CD4-positive, alpha-beta T cell treated with Interleukin-4 for 1 hour (primary cell): ENCODE results near the gene ARHGAP23.

ENCODE experiments used
- DNase-seq, 2 donors: peaks; one replicate each; pipeline ENCODE4 v3.0.0-alpha.2; 2020 to 2022

ARHGAP23 gene, protein sequence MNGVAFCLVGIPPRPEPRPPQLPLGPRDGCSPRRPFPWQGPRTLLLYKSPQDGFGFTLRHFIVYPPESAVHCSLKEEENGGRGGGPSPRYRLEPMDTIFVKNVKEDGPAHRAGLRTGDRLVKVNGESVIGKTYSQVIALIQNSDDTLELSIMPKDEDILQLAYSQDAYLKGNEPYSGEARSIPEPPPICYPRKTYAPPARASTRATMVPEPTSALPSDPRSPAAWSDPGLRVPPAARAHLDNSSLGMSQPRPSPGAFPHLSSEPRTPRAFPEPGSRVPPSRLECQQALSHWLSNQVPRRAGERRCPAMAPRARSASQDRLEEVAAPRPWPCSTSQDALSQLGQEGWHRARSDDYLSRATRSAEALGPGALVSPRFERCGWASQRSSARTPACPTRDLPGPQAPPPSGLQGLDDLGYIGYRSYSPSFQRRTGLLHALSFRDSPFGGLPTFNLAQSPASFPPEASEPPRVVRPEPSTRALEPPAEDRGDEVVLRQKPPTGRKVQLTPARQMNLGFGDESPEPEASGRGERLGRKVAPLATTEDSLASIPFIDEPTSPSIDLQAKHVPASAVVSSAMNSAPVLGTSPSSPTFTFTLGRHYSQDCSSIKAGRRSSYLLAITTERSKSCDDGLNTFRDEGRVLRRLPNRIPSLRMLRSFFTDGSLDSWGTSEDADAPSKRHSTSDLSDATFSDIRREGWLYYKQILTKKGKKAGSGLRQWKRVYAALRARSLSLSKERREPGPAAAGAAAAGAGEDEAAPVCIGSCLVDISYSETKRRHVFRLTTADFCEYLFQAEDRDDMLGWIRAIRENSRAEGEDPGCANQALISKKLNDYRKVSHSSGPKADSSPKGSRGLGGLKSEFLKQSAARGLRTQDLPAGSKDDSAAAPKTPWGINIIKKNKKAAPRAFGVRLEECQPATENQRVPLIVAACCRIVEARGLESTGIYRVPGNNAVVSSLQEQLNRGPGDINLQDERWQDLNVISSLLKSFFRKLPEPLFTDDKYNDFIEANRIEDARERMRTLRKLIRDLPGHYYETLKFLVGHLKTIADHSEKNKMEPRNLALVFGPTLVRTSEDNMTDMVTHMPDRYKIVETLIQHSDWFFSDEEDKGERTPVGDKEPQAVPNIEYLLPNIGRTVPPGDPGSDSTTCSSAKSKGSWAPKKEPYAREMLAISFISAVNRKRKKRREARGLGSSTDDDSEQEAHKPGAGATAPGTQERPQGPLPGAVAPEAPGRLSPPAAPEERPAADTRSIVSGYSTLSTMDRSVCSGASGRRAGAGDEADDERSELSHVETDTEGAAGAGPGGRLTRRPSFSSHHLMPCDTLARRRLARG (N-terminal part only)

DNA sequence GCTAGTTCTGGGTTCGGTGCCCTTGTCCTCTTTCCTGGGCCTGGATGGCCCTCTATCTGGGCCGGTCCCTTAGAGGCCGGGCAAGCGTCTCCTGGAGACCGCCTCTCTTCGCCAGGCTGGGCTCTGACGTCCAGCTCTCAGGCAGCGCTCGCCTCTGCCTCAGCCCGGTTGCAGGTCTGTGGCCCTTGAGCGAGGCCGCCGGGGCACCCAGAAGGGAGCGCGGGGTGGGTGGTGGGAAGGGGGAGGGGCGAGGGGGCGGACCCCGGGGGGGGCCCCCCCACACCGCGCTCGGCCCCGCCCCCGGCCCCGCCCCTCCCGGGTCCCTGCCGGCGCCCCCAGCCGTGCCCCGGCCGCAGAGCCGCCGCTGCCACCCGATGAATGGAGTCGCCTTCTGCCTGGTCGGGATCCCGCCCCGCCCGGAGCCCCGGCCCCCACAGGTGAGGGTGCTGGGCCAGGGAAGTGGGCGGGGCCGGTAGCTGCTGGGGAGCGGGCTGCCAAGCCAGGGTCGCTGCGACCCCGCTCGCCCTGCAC lies at the start of gene ARHGAP23:
Gene ARHGAP23, plus strand, starts transcription at position 353 of the 531 bp plus-strand sequence. Its CDS starts 22 bp downstream, at position 375.
- DNase-seq: peak; percentile 34 to 42

DNA sequence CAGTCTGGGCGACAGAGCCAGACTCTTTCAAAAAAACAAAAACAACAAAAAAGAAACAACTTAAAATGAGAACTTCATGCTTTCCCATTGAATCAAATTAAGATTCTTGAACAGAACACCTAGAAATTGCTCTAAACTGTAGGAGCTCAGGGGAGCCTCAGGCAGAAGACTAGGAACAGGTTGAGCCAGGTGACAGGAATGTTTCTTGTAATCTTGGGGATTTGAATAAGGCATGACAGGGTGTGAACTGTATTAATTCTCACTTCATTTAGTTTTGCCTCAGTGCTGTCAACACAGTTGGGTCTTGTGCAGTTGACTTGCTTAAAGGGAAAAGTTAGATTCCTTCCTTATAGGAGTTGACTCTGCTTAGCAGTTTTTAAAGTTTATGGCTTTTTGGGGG lies 48.8 kb upstream of the ARHGAP23 start:
- DNase-seq: no peak

DNA sequence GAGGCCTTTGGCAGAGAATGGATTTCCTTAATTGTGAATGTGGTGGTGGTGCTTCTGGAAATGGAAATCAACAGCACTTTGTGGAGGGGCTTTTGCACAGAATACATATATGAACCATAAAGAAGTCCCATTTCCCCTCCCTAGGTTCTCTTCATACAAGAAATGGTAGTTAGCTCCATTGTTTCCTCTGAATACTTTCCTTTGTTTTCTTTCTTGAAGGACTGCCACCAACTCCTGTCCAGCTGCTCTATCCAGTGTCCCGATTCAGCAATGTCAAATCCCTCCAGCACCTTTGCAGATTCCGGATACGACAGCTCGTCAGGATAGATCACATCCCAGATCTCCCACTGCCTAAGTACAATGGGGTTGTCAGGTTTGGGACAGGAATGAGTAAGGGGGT lies 33.2 kb upstream of the ARHGAP23 start:
- DNase-seq: no peak

DNA sequence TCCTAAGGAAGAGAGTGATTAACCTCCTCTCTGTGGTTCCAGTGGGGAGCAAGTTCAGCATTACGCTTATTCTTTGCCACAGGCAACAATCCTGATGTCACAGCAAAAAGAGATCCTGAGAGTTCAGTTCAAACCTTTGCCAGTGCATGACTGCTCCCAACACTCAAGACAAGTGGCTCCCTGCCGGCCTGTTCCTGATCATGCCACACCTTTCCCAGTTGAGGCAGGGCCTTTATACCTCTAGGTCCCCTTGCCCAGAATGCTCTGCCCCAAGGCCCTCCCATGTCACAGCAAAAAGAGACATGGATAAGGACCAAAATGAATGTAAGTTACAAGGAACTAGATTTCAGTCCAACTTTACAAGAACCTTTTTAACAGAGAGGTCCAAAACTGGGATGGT lies 31.0 kb upstream of the ARHGAP23 start:
- DNase-seq: no peak

DNA sequence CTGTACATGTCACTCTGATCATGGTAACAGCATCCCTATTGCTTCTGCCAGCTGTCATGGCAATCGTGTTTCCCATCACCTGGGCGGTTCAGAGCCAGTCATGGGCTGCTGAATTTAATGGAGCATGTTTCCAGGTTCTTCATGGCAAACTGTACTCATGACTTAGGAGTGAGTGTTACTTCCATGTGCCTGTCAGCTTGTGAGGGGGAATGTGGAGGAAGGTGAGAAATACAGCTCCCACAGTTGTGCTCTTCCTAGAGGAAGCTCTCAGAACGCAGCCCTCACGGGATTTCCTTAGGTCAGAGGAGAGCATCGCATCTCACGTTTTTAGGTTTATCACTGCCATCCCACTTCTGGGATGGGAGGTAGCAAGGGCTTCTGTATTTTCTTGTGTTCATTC lies 28.0 kb upstream of the ARHGAP23 start:
- no peak for DNase-seq

DNA sequence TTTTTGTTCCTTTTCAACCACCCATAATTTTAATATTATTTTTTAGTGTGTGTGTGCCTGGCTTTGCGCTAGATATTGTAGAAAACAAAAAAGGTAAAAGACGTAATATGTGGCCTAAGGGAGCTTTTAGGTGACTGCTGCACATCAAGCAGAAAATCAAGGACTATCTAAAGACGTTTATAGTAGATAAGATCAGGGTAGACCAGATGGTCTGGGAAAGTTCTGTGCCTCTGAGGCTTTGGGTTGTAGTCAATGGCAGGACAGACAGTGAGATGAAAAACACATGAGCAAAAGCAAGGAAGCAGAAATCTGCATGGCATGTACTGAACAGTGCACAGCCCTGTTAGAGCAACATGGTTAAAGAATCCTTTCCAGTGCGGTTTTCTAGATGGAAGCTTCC lies 26.8 kb upstream of the ARHGAP23 start:
- no peak for DNase-seq

DNA sequence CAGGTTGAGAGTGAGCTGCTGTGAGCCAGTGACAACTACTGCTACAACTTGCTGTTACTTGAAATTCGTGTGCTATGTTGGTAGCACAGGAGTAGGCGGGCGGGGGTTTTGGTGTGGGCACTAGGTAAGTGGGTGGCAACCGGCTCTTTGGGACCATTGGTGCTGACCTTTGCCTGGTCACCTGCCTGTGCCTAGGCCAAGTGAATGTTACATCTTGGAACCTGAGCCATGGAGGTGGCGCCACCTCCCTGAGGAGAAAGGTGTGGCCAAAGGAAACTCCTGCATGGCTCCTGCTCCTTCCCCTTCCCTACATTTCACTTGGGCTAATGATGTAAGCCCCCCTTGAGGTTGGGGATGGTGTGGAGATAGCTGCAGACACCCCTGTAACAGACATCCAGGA lies 25.4 kb upstream of the ARHGAP23 start:
- no peak for DNase-seq

DNA sequence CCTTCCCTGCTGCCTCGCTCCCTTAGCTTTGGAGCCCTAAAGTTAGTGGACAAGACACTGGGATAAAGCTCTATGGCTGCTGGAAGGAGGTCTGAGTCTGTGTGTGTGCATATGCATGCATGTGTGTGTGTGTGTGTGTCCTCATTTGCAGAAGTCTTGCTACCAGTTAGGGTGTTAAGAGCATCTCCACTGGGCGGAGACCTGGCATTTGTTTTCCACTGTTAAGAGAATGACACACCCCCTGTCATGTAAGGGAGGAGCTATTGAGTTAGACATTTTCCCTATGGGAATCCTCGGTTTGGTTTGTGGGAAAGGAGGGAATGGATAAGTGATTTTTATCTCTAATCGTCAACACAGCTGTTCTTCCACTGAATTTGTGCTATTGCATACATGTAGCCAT lies 24.8 kb upstream of the ARHGAP23 start:
- DNase-seq: no peak

DNA sequence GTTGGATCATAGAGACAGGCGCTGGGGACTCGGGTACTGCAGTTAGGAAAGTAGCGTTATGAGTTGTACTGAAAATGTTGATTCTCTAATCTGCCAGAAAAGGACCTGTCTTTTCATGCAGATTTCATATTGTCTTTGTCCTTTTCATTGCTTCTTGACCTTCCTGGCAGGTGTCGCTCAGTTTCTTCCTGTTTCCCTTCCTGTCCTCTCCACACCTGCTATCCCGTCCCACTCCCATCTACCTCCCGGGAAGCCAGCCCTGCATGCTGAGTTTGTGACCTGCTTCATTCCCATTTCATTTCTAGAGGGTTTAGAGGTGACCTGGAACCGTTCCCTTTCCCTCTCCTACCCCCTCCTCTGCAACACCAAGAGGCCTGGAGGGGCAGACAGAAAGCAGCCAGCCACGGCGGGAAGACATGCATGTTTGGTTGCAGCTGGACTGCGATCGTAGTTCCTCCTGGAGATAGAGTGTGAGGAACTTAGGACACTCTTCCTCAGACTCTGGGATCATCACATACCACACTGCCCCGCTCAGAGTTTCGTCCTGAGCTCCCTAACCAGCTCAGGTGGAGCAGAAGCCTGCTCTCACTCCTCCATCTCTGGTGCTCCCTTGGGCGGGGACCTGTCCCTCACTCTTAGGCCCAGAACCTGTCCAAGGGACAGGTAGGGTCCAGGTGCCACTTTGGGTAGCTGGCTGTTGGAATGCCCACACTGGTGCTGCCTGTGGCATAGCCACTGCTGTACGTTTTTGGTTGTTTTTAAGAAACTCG lies 23.9 kb upstream of the ARHGAP23 start:
- no peak for DNase-seq

DNA sequence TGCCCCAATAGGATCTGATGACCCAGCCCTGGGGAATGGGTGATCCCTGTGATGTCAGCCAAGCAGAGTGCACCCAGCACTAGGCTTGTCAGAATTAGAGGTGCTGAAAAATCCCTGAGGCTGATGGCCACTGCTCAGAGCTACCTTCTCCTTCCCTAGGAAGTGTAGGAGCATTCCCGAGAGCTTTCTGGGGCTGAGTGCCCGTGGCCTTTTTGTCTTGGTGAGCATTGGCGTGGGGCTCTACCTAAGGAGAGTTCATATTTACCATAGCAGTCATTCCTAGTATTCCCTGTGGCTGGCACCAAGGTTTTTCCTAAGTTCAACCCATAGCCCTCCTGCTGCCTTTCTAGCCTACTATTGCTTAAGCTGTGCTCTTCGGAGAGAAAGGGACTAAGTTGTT lies 22.6 kb upstream of the ARHGAP23 start:
- DNase-seq: no peak

DNA sequence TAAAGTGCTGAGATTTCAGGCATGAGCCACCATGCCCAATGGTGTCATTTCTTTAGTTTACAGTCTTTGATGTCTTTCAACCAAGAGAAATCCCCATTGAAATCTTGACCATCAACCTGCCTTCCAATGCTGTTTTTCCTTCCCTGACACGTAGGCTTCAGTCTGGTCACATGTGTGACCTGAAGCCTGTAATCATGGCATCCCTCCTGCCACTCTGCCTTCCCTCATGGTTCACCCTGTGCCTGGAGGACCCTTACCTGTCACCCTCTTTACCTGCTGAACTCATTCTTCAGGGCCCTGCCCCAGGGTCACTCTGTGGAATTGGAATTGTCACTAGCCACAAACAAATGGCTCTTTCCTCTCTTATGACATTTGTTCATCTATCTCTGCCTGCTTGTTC lies 18.1 kb upstream of the ARHGAP23 start:
- no peak for DNase-seq

DNA sequence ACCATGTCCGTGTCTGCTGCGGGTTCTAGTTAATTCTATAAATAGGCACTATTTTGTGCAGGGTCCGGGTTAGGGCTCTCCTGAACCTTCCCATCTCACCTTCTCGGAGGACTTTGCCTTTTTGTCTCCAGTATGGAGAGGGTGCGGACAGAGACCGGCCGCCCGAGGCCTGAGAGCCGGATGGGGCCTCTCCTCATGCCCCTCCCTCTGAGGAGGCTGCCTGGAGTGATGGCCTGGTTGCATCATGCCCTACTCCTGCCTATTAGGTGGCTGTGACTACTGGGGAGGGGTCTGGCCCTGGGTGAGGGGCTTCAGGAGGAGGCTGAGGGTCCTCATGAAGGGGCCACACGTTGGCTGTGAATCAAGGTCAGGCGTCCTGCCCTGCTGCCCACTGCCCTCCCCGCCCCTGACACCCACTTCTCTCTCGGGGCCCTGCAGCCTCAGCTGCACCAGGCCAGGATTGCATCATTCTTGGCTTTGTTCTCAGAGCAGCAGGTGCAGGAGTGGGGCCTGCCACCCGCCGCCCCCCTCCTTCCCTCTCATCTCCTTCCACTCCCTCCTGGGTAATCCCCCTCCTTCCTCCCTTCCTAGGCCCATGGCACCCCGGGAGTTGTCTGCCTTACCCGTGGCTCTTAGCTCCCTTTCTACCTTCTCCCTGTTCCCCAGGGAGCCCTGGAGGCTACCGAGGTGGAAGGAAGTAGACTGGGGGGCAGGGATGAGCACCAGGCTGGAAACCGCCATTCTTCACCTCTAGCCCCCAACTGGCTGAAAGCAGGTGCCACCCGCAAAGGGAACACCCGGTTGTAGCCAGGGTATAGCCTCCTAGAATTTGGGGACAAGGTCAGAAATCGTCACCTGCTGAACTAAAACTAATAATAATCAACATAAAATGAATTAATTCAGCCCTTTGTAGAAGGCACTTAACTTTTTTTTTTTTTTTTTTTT lies 12.7 kb upstream of the ARHGAP23 start:
- no peak for DNase-seq

DNA sequence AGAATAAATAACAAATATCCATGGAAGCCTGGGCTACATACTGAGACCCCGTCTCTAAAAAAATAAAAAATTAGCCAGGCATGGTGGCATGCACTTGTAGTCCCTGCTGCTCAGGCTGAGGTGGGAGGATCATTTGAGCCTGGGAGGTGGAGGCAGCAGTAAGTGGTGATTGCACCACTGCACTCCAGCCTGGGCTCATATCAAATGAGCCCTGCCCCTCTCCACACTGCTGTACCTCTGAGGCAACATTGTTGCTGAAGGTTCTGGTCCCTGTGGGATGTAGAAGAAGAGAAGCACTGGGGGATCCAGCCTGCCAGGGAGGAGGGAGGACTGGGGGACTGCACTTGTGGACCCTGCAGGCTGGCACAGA lies 11.4 kb upstream of the ARHGAP23 start:
- DNase-seq: no peak

DNA sequence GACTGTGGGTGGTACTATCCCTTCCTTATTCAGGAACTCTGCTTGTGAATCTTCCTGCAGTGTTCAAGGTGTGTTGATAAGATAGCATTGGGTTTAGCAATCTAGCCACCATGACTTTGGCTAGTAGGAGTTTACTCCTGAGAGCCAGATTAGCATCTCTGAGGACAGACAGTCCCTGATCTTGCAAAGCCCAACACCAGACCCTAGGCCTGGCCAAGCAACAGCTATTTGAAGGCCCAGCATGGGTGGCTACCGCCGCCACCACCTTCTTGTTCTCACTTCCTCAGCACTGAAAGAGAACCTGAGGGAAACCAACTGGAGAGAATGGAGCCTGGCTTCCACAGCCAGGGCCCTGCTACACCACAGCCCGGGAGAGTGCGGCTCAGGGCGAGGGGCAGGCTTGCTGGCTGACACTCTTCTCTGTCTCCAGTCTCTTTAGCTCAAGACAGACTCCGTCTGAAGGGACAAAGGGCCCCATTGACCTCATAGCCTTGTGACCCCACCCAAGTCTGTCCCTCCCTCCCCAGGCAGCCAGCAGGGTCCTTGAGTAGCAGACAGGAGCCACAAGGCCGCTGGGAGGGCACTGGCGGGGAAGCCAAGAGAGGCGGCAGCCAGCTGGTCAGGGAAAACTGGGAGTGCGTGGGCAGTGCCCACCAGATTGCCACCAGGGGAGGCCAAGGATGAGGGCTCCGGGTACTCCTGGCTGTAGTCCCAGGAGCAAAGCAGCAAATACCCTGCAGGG lies 10.9 kb upstream of the ARHGAP23 start:
- no peak for DNase-seq

DNA sequence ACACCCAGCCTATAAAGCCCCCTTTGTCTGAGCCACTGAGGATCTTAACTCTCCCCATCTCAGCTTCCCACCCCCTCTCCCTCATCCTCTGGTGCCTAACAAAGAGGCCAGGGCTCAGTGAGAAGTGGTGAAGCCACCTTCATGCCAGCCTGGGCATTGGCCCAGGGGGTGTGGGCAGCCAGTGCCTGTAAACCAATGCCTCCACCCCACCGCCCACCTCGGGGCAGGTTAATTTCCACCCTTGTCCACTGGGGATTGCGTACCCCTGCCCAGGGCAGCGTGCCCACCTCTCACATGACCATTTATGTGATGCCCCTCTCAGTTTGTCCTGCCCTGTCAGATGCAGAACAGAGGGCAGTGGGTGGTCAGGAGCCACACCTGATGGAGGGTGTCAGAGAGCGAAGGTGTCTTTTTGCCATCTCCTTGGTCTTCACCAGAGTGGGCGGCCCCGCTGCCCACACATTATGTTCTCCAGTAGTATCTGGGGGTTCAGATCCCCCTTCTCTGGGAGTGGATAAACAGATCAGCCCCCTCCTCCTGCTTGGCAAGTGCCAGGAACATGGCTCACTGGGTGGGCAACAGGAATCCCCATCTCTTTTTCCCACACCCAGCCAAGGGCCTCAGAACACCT lies 10.1 kb upstream of the ARHGAP23 start:
- no peak for DNase-seq

DNA sequence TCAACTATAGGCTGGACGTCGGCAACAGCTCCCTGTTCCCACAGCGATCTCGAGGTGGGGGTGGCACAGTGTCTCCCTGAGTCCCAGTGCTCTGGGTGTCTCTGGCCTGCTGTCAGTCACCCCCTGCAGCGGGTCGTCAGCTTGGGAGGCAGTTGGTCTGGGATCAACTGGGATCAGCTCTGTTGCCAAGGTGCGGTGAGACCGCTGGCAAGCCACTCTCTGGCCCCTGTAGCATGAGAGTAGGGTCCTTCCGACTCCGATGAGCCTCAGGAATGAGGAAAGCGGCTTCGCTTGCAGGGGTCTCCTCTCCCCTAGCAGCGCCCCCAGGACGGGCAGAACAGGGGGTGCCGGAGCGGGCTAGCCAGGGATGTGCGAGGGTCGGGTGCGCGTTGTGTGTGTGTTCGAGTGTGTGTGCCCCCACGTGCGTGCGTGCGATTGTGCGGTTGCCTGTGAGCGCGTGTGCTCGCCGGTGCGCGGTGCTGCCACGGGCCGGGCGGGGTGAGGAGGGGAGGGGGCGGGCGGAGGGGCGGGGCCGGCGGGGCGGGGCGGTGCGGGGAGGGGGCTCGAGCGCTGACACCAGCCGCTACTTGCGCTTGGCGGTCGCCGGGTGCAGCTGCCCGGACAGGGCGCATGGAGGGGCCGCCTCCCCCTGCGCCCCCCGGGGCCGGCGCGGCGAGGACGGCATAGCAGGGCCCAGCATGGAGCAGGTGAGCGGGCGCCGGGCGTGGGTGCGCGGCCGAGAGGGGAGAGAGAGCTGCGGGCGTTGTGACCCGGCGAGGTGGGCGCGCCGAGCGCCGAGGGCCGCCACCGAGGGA lies 9.4 kb upstream of the ARHGAP23 start:
- no peak for DNase-seq

DNA sequence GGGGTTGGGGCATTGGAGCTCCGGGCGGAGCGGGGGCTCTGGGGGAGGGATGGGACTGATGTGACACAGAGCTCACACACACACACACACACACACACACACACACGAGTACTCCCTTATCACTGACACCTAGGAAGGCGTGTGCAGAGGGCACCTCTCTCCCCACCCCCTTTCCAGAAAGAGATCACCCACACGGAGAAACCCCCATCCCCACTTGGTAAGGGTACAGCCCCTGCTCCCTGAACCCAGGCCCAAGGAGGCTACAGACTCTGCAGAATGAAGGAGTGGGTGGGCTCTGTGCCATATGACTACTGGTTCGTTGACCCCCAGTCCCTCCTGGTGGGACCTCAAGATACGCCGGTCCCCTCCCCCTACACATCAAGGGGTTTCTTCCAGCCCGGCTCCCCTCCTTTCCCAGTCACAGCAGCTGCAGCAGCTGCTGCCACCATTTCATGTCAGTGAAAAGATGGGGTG lies 8.7 kb upstream of the ARHGAP23 start:
- DNase-seq: no peak

DNA sequence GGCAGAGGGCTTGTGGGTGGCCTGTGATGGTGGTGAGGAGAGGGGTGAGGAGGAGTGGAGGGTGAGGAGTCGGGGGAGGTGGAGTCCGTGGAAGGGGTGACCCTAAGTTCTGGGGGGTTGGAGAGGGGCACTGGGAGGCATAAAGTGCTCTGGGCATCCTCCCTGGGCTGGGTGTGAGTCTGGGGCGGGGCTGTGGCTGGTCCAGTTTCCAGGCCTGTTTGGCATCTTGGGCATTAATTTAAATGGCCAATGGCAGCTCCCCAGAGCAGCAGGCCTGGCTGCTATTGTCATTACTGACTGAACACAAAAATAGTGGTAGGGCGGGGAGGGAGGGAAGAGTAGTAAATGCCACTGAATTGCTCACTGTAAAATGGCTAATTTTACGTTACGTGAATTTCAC lies 7.7 kb upstream of the ARHGAP23 start:
- no peak for DNase-seq
